Nephron progenitor cell (in vitro differentiated cells): ENCODE data around the gene TNFRSF18.

Experiments used
- DNase-seq: peaks from one replicate; pipeline ENCODE4 v3.0.0; 2021
- H3K27ac Mint-ChIP-seq: 2 replicates; pipeline ENCODE4 v1.8.0; 2021; ENCODE audit warnings: mild to moderate bottlenecking, moderate library complexity, mixed read lengths
- H3K27me3 Mint-ChIP-seq: 2 replicates; pipeline ENCODE4 v1.8.0; 2021; ENCODE audit warnings: mild to moderate bottlenecking, low read depth, mixed read lengths; ENCODE audit not compliant: poor library complexity
- H3K36me3 Mint-ChIP-seq: 2 replicates; pipeline ENCODE4 v1.8.0; 2021; ENCODE audit warnings: low read depth, mixed read lengths
- H3K4me1 Mint-ChIP-seq: 2 replicates; pipeline ENCODE4 v1.8.0; 2021; ENCODE audit warnings: mixed read lengths
- H3K4me3 Mint-ChIP-seq: 2 replicates; pipeline ENCODE4 v1.8.0; 2021; ENCODE audit warnings: mild to moderate bottlenecking, moderate library complexity, mixed read lengths
- H3K9me3 Mint-ChIP-seq: 2 replicates; pipeline ENCODE4 v1.8.0; 2021; ENCODE audit warnings: mild to moderate bottlenecking, moderate library complexity, mixed read lengths
- TF ChIP-seq, protein P1 (sequence below): fragments of 200-600 bp; sonication (generic); IDR thresholded peaks from 2 replicates; pipeline ENCODE4 v1.5.0; 2021; ENCODE audit warnings: antibody characterized with exemption

The TNFRSF18 gene

DNA sequence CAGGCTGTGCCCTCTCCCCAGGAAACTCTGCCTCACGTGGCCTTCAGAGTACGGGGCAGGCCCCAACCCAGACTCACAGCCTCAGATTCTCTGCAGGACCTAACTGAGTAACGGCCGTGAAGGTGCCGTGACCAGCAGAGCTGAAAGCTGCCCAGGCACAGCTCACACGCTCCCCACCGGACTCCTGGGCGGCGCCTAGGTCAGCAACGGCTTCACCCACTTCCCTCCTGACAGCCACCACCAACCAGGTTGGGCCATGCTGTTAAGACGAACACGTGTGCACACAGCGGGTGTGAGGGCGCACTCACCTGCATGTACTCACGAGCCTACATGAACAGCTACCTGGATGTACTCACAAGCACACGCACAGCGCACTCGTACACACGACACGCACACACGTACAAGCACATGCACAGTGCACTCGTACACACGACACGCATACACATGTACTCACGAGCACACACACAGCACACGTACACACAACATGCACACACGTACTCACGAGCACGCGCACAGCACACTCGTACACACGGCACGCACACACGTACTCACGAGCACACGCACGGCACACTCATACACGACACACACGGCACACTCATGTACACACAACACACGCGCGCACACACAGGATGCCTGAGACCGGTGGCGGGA, 16.3 kb upstream of the TNFRSF18 start:
- peaks cover 2% of the 10 kb centered on the region for H3K27me3 Mint-ChIP-seq
- no peaks in the 10 kb centered on the region for H3K4me1 Mint-ChIP-seq
- no peaks in the 10 kb centered on the region for H3K9me3 Mint-ChIP-seq
- H3K27ac Mint-ChIP-seq, result no peak overlapping the region
- H3K4me3 Mint-ChIP-seq, result no peak overlapping the region
- TF ChIP-seq, protein P1, sequence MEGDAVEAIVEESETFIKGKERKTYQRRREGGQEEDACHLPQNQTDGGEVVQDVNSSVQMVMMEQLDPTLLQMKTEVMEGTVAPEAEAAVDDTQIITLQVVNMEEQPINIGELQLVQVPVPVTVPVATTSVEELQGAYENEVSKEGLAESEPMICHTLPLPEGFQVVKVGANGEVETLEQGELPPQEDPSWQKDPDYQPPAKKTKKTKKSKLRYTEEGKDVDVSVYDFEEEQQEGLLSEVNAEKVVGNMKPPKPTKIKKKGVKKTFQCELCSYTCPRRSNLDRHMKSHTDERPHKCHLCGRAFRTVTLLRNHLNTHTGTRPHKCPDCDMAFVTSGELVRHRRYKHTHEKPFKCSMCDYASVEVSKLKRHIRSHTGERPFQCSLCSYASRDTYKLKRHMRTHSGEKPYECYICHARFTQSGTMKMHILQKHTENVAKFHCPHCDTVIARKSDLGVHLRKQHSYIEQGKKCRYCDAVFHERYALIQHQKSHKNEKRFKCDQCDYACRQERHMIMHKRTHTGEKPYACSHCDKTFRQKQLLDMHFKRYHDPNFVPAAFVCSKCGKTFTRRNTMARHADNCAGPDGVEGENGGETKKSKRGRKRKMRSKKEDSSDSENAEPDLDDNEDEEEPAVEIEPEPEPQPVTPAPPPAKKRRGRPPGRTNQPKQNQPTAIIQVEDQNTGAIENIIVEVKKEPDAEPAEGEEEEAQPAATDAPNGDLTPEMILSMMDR, result no peak
- peaks cover 23% of the 10 kb centered on the region for H3K36me3 Mint-ChIP-seq
- no peak for DNase-seq

DNA sequence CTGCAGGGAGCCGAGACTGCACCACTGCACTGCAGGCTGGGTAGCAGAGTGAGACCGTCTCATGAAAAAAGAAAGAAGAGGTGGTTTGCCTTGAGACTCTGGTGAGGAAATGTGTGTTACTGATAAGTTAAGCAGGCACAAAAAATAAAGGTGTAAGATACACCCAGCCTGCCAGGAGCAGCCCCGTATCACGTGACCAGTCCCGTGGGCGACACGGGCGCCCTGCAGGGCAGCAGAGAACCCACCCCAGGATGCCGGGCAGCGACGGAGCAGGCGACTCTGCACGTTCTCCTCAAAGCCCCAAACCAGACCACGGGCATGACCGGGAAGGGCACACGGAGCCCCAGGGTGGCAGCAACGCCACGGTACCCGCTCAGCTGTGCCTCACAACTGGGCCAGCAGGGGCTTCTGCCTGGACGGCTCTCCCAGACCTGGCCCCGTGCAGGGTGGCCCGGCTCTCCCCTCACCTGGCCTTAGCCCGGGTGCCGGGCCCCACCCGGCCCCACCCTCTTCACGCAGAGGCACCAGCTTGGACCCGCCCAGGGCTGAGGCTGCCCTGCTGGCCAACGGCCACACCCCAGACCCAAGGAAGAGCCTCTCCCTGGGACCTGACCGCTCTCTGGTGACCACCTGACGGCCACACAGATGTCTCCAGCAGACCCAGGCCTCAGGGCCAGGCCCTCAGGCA, 15.6 kb upstream of the TNFRSF18 start:
- Mint-ChIP-seq H3K27me3 (peaks cover 2% of the 10 kb centered on the region), H3K4me3 (no peak overlapping the region), H3K9me3 (no peaks in the 10 kb centered on the region), H3K4me1 (no peaks in the 10 kb centered on the region), H3K36me3 (peaks cover 23% of the 10 kb centered on the region), H3K27ac (peak overlapping the region; percentile 25)
- TF ChIP-seq, protein P1, result no peak
- DNase-seq, result no peak

DNA sequence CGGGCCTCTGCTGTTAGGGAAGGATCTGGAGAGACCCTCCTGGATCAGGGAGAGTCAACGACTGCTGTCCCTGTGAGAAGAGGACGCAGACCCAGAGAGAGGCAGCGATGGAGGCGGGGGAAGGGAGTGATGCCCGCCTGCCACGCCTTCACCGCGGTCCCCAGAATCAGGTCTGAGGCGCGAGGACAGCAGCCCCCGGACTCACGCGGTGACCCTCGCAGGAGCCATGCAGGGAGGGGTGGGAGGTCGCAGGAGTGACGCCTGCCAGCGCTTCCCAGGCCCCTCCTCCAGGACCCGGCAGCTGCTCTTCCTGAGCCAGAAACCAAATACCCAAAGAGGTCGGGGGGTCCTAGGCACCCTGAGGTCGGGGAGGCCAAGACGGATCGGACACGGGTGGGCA, 13.8 kb upstream of the TNFRSF18 start:
- DNase-seq, result no peak
- Mint-ChIP-seq H3K27me3 (no peaks in the 10 kb centered on the region), H3K27ac (no peak overlapping the region), H3K4me3 (no peak overlapping the region), H3K9me3 (no peaks in the 10 kb centered on the region), H3K4me1 (no peaks in the 10 kb centered on the region), H3K36me3 (peaks cover 19% of the 10 kb centered on the region)
- TF ChIP-seq, protein P1, result no peak

DNA sequence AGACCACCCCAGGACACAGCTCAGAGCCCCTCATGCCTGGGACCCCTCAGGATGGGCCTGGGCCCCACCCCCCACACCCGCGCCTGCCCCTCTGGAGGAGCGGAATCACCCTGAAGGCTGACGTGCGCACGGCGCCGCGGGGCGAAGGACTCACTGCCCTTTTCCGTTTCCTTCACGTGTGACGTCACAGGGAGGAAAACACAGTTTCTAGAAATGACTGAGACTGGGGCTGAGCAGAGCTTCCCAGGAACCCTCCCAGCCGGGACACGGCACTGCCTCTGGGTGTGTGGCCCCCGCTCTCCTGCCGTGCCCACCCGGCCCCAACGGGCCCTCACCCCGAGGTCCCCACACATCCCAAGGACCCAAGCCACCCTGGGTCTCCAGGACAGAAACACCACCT, 12.9 kb upstream of the TNFRSF18 start:
- Mint-ChIP-seq H3K4me3 (no peak overlapping the region), H3K4me1 (no peaks in the 10 kb centered on the region), H3K36me3 (peaks cover 14% of the 10 kb centered on the region), H3K27me3 (no peaks in the 10 kb centered on the region), H3K27ac (no peak overlapping the region), H3K9me3 (no peaks in the 10 kb centered on the region)
- TF ChIP-seq, protein P1, result no peak
- no peak for DNase-seq

DNA sequence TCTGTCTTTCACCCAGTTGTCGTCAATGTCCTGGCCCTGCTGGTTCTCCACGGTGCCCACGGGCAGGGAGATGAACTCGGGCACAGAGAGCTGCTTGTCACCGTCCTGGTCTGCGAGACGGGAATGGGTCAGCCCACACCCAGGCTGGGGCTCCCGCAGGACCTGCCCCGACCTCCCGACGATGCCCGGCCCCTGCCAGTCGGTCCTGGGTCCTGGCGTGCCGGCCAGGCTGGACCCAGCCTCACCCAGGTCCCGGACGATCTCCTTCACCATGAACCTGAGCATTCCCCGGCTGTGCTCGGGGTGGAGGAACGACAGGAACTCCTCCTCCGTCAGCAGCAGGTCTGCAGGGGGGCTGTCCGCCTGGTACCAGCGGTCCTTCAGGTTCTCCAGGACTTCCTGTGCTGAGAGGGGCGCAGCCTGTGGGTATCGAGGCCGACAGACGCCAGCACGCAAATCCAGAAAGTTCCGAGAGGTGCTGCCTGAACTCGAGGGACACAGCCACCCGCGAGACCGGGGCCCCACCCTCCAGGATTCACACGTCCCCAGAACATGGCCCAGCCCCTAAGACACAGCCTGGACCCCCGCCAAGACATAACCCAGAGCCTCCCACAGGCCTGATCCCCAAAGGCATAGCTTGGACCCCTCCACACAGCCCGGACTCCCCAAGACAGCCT, 12.3 kb upstream of the TNFRSF18 start:
- Mint-ChIP-seq H3K4me3 (no peak overlapping the region), H3K9me3 (no peaks in the 10 kb centered on the region), H3K27me3 (no peaks in the 10 kb centered on the region), H3K36me3 (peaks cover 14% of the 10 kb centered on the region), H3K27ac (no peak overlapping the region), H3K4me1 (no peaks in the 10 kb centered on the region)
- TF ChIP-seq, protein P1, result no peak
- no peak for DNase-seq
